Natural killer cell (primary cell): Measurements from ENCODE around the gene CNTFR. TPM values are rescaled to one million over a fixed set of nuclear protein-coding genes. Genes with fewer than 3 reads are reported as not detected.

Source experiments
- ATAC-seq, 3 donors: fragments of 150-1000 bp in 2 of 3; fragments of 200-7000 bp in 1 of 3; cut with Tn5 transposase; 1 replicate in 1 of 3; 2 replicates in 2 of 3; pipeline ENCODE4 v1.10.0; 2021; ENCODE audit warnings: mild to moderate bottlenecking in 2 of 3, moderate library complexity in 2 of 3
- DNase-seq, 2 donors: peaks; one replicate each; pipeline versions ENCODE4 v3.0.0 to v3.0.0-alpha.2; 2013 to 2021; ENCODE audit warnings: mixed read lengths in 1 of 2
- H3K27ac ChIP-seq: one replicate; pipeline ENCODE4 v1.5.1; 2013; ENCODE audit warnings: mild to moderate bottlenecking, low read length
- H3K27me3 ChIP-seq: one replicate; pipeline ENCODE4 v1.6.1; 2013; ENCODE audit warnings: low read length; ENCODE audit not compliant: control insufficient read depth, insufficient read depth
- H3K36me3 ChIP-seq: one replicate; pipeline ENCODE4 v1.6.1; 2013; ENCODE audit warnings: low read length; ENCODE audit not compliant: control insufficient read depth, insufficient read depth
- H3K4me1 ChIP-seq: one replicate; pipeline ENCODE4 v1.6.1; 2013; ENCODE audit warnings: low read length; ENCODE audit not compliant: control insufficient read depth, insufficient read depth
- H3K4me3 ChIP-seq: one replicate; pipeline ENCODE4 v1.5.1; 2013; ENCODE audit warnings: low read length
- H3K9me3 ChIP-seq: one replicate; pipeline ENCODE4 v1.6.1; 2013; ENCODE audit warnings: low read length; ENCODE audit not compliant: control insufficient read depth, insufficient read depth
- H3K27ac Mint-ChIP-seq, 2 donors: one replicate each; pipeline ENCODE4 v1.8.0; 2022; ENCODE audit warnings: mild to moderate bottlenecking in 2 of 2, mixed read lengths in 2 of 2, moderate library complexity in 1 of 2
- H3K27me3 Mint-ChIP-seq, 2 donors: one replicate each; pipeline ENCODE4 v1.8.0; 2022; ENCODE audit warnings: low read depth in 2 of 2, mixed read lengths in 2 of 2
- H3K36me3 Mint-ChIP-seq: one replicate; pipeline ENCODE4 v1.8.0; 2022; ENCODE audit warnings: mixed read lengths
- H3K4me1 Mint-ChIP-seq, 2 donors: one replicate each; pipeline ENCODE4 v1.8.0; 2022; ENCODE audit warnings: mixed read lengths in 2 of 2
- H3K4me3 Mint-ChIP-seq: one replicate; pipeline ENCODE4 v1.8.0; 2022; ENCODE audit warnings: mild to moderate bottlenecking, moderate library complexity, mixed read lengths
- H3K9me3 Mint-ChIP-seq, 2 donors: one replicate each; pipeline ENCODE4 v1.8.0; 2022; ENCODE audit warnings: mixed read lengths in 2 of 2
- CTCF ChIP-seq: fragments of 200-600 bp; IDR thresholded peaks from one replicate; pipeline ENCODE4 v1.8.0; 2022; ENCODE audit warnings: antibody characterized with exemption
- WGBS: methylation state at CpG from one replicate; pipeline ENCODE4 v1.1.7; 2013; ENCODE audit warnings: missing lambda C conversion rate; ENCODE audit not compliant: insufficient coverage; 5-methylcytosine and 5-hydroxymethylcytosine counted together
- intact Hi-C: fragments of 100-400 bp; cut with micrococcal nuclease; formaldehyde crosslinking; loops from one replicate; pipeline ENCODE4 v1.14.2; 2022
- total RNA-seq, 4 donors: library from RNA; stranded (reverse); fragments of 120-200 nt in 1 of 4; gene quantifications; one replicate each; pipeline versions ENCODE4 v1.2.3 to v1.2.4, GENCODE V29; 2013 to 2022

The CNTFR gene
- total RNA-seq, 3 donors from 2014 or later (not counting 1 experiment from before 2014, with no cell fraction given) = not detected

- H3K27ac Mint-ChIP-seq = no peak overlapping the region
- no peaks in the 10 kb centered on the region for H3K9me3 Mint-ChIP-seq
- ATAC-seq (no peak), DNase-seq (no peak)
- no peak overlapping the region for H3K4me3 Mint-ChIP-seq
- intact Hi-C loops = no loop called here
- H3K27me3 Mint-ChIP-seq = peaks cover 0 to 13% of the 10 kb centered on the region in 2 donors
- Histone ChIP-seq H3K36me3 (no peaks in the 10 kb centered on the region), H3K9me3 (no peaks in the 10 kb centered on the region), H3K4me3 (no peak overlapping the region), H3K27ac (no peak overlapping the region), H3K27me3 (no peaks in the 10 kb centered on the region), H3K4me1 (no peaks in the 10 kb centered on the region)
- 83% methylated on average over 6 of the region's 6 CpGs for WGBS
- TF ChIP-seq CTCF = no peak
- H3K4me1 Mint-ChIP-seq = no peaks in the 10 kb centered on the region
- no peaks in the 10 kb centered on the region for H3K36me3 Mint-ChIP-seq
Measured at GRCh38 chr9:34545497-34545896, 44.0 kb downstream of the CNTFR start.

- Mint-ChIP-seq H3K36me3 (no peaks in the 10 kb centered on the region), H3K27ac (no peak overlapping the region), H3K9me3 (no peaks in the 10 kb centered on the region), H3K4me1 (no peaks in the 10 kb centered on the region), H3K27me3 (peaks cover 5 to 13% of the 10 kb centered on the region in 2 donors), H3K4me3 (no peak overlapping the region)
- Histone ChIP-seq H3K27ac (no peak overlapping the region), H3K27me3 (no peaks in the 10 kb centered on the region), H3K4me3 (no peak overlapping the region), H3K36me3 (no peaks in the 10 kb centered on the region), H3K4me1 (no peaks in the 10 kb centered on the region), H3K9me3 (no peaks in the 10 kb centered on the region)
- TF ChIP-seq CTCF = no peak
- ATAC-seq (no peak), DNase-seq (no peak)
- WGBS = 66% methylated on average over 5 of the region's 5 CpGs
- intact Hi-C loops = no loop called here
Measured at GRCh38 chr9:34544035-34544434, 45.5 kb downstream of the CNTFR start.

- Histone ChIP-seq H3K36me3 (no peaks in the 10 kb centered on the region), H3K4me3 (no peak overlapping the region), H3K9me3 (no peaks in the 10 kb centered on the region), H3K27ac (no peak overlapping the region), H3K4me1 (no peaks in the 10 kb centered on the region), H3K27me3 (peaks cover 1% of the 10 kb centered on the region)
- Mint-ChIP-seq H3K9me3 (no peaks in the 10 kb centered on the region), H3K36me3 (no peaks in the 10 kb centered on the region), H3K27ac (no peak overlapping the region), H3K27me3 (peaks cover 11% of the 10 kb centered on the region in 2 donors), H3K4me1 (no peaks in the 10 kb centered on the region), H3K4me3 (no peak overlapping the region)
- ATAC-seq (peak in 1 of 3 donors; percentile 9), DNase-seq (no peak)
- TF ChIP-seq CTCF = no peak
- WGBS = 74% methylated on average over 7 of the region's 7 CpGs
- intact Hi-C loops = no loop called here
Measured at GRCh38 chr9:34541540-34541939, 48.0 kb downstream of the CNTFR start.

- intact Hi-C loops = no loop called here
- no peak overlapping the region for H3K4me3 ChIP-seq
- no peak for TF ChIP-seq CTCF
- Mint-ChIP-seq H3K27ac (no peak overlapping the region), H3K9me3 (no peaks in the 10 kb centered on the region), H3K27me3 (peaks cover 11 to 12% of the 10 kb centered on the region in 2 donors), H3K4me1 (no peaks in the 10 kb centered on the region), H3K36me3 (no peaks in the 10 kb centered on the region), H3K4me3 (no peak overlapping the region)
- peaks cover 3% of the 10 kb centered on the region for H3K27me3 ChIP-seq
- WGBS = 50% methylated on average over 1 of the region's 2 CpGs
- H3K4me1 ChIP-seq = no peaks in the 10 kb centered on the region
- no peak for ATAC-seq
- H3K9me3 ChIP-seq = no peaks in the 10 kb centered on the region
- H3K27ac ChIP-seq = no peak overlapping the region
- no peaks in the 10 kb centered on the region for H3K36me3 ChIP-seq
- no peak for DNase-seq
Measured at GRCh38 chr9:34540827-34541226, 48.7 kb downstream of the CNTFR start.
